GM21526 (cell line): ENCODE data around the gene CBR1.
A peak's percentile ranks its signal among the peaks of the same experiment; 100 is the strongest.
"Not testable (repeated sequence)": the region's sequence is repeated elsewhere in the genome, so short reads cannot be mapped to it uniquely, and the experiment has no call there.

Experiments
- ATAC-seq: cut with Tn5 transposase; IDR thresholded peaks from one replicate; pipeline ENCODE4 v1.9.1; 2021; ENCODE audit warnings: moderate library complexity; ENCODE audit not compliant: unreplicated experiment, low FRiP score

The CBR1 gene

DNA sequence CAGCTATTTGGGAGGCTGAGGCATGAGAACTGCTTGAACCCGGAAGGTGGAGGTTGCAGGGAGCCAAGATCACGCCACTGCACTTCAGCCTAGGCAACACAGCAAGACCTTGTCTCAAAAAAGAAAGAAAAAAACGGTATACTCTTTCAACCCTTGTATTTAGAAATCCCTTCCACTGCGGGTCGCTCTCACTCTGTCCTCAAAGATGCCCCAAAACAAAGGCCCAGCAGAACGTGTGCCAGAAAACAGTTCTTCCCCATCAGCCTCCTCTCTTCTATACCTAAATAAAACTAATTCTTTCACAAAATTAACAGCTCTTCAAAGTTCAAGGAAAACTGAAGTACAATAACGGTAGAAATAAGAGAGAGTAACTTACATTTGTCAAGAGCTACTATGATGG lies 22.7 kb upstream of the CBR1 start:
- no peak for ATAC-seq

DNA sequence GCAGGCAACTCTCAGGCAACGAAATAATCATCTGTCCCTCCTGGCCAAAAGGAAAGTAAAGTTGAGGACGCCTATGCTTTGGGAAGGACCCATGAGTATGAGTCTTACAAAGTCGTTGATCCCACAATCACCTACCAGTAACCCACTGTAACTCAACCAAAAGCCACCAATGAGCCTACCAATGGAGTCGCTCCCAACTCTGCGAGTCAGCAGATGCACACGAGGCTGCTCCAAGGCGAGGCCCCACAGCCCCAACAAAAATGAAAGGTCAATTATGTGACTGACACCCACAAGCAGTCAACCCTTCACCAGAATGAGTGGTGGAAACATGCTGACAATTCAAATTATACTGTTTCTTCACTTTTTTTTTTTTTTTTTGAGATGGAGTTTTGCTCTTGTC lies 21.5 kb upstream of the CBR1 start:
- ATAC-seq, result no peak

- ATAC-seq, result no peak
Measured at GRCh38 chr21:36052860-36053714, 16.7 kb upstream of the CBR1 start.

GRCh38 chr21:36053715-36054062 lies 16.1 kb upstream of the CBR1 start:
- ATAC-seq, result no peak

DNA sequence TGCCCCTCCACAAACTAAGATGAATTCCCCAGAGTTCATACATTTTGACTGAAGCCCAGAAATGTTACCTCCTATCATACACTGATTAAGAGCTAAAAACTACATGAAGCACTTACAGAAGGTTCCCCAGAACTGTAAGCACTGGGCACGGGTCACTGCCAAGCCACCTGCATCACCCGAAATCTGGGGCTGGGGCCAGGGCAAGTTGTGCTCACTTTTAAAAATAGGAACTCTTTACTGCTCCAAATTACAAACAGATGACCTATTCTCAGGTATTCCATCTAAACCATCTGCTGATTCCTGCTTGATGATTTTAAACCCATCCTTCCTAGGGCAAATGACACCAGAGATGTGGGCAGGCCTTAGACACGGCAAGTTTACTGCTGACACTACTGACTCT lies 14.3 kb upstream of the CBR1 start:
- no peak for ATAC-seq

DNA sequence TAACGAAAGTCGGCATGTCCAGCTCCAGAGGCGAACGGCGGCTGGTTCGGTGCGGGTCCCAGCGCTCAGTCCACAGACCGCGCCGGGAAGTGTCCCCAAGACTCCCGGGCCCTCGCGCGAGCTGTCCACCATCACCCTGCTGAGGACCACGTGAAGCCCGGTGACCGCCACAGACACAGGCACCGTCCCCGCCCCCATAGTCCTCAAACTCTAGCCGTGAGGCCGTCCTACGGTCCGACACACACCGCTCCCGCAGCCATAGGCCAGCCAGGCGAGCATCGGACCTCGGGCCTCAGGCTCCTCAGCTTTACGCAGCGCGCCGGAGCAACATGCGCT lies 10.0 kb upstream of the CBR1 start:
- peak; percentile 37 for ATAC-seq

DNA sequence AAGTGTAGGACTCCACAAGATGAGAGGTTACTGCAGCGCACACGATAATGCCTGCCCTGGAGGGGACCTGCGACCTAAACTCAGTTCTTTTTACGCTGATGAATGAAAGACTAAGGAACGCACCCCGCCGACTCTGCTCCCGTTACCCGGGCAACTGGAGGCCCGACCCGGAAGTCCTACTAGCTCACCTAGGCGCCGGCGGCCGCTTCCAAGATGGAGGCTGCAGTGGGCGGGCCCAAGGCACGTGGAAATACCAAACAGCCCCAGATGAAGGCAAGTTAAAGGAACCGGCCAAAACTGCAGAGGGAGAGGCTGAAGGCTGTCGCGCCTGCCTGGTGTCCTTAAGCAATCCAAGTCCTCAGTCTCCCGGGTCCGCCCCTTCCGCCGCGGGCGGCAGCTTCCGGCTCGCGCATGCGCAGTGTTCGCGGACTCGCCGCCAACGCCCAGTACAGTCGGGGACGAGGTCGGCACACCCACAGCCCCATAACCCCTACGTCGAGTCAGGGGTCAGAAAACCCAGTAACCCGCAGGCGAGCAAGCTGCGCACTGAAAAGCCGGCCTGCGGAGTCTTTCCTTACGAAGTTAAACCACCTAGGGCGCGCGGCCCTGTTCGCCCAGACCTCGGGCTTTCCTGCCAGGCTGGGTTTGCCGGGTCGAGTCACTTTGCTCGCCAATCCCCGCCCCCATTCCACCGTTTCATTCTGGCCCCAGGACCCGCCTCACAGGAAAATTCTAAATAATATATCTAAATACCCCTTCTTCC lies 9.5 kb upstream of the CBR1 start, which contains the start of gene SETD4:
TSS of gene SETD4 (minus strand) at position 368 of the 763 bp plus-strand sequence. CDS start 1,638 bp downstream, outside the sequence.
- ATAC-seq, result peak; percentile 84

- ATAC-seq, result no peak
Measured at GRCh38 chr21:36061445-36061844, 8.4 kb upstream of the CBR1 start.

DNA sequence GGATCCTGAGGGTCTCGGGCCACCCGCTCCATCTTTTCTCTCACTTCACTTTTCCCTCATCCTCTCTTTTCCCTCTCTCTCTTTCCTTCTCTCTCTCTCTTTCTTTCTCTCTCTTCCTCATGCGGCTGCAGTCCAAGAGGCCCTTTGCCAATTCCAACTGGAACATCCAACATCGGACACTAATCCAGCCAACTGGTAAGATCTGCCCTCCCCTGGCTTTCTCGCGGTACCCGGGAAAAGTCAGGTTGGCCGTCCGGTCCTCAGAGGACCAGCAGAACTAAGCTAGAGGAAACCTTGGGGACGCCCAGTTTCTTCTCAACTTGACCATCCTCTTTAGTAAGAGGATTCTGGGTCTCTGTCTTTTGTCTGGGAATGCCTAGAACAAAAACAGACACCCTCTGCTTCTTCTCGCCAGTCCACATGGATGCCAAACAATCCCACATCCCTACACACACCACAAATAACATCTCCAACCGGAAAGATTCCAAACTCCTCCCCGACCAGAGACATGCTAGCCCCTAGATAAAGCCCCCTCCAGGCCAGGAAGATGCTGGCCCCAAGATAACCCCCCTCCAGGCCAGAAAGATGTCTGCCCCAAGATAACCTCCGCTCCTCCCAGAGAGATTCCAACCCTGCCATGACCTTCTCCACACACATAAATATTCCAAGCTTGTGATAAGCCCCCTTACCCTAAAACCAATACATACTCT lies 6.3 kb upstream of the CBR1 start:
- ATAC-seq, result no peak

DNA sequence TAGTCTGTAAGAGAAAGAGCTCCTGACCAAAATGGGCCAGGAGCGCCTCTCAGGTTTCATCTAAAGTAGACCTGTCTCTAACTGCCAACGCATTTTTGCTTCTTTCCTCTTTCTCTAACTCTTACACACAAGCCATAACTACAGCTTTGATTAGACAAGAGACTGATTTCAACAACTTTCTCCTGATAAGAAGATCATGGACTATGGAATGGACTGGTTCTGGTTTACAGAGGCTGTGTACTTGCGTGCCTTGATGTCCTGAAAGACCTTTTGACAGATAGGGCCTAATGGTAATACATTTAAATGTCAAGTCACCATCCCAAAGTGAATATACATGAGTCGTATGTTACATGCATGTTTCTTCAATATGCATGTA lies 5.8 kb upstream of the CBR1 start:
- no peak for ATAC-seq

GRCh38 chr21:36065497-36066036 lies 4.3 kb upstream of the CBR1 start:
- ATAC-seq, result no peak

DNA sequence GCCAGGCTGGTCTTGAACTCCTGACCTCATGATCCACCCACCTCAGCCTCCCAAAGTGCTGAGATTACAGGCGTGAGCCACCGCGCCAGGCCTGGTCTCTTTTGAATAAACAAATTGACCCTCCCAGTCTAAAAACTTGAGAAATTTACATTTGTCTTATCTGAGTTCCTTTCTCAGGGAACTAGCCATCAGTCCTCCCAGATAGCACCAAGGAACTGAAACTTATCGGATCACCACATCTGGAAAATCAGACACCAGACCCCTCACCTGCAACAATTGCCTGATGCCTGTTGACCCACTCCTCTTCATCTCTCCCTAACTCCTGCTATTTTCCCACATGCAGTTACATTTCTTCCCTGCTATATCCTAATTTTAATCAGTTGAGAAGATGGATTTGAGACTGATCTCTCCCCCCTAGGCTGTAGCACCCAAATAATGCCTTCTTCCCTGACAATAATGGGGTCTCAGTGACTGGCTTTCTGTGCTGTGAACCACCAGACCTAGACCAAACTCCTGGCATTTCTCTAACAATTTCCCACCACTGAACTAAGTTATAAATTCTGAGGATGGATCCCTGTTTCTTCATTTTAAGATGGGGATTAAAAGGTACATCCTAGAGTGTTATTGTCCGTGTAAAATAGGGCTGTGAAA lies 951 bp upstream of the CBR1 start:
- ATAC-seq, result no peak

DNA sequence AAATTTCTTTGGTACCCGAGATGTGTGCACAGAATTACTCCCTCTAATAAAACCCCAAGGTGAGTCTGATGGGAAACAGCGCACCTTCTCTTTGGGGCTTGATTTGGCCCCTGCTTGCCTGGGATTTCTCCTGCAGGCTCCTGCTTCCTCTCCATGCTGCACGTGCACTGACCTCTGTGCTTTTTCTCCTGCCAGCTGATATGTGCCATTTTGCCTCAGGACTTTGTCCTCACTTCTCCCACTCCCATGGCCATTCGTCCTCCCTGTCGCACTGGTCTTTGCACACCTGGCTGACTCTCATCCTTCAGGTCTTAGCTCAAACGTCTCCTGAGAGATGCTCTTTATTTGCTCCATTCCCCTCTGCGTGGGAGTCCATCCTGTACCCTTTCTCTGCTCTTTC lies 1.2 kb downstream of the CBR1 start:
- no peak for ATAC-seq

DNA sequence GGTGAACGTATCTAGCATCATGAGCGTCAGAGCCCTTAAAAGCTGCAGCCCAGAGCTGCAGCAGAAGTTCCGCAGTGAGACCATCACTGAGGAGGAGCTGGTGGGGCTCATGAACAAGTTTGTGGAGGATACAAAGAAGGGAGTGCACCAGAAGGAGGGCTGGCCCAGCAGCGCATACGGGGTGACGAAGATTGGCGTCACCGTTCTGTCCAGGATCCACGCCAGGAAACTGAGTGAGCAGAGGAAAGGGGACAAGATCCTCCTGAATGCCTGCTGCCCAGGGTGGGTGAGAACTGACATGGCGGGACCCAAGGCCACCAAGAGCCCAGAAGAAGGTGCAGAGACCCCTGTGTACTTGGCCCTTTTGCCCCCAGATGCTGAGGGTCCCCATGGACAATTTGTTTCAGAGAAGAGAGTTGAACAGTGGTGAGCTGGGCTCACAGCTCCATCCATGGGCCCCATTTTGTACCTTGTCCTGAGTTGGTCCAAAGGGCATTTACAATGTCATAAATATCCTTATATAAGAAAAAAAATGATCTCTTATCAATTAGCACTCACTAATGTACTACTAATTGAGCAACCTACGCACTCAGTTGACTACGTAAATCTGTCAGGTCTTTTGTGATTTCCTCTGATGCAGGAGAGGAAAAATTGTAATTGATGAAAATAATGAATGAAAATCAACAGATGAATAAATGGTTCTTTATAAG lies 2.8 kb downstream of the CBR1 start:
- ATAC-seq, result no peak

DNA sequence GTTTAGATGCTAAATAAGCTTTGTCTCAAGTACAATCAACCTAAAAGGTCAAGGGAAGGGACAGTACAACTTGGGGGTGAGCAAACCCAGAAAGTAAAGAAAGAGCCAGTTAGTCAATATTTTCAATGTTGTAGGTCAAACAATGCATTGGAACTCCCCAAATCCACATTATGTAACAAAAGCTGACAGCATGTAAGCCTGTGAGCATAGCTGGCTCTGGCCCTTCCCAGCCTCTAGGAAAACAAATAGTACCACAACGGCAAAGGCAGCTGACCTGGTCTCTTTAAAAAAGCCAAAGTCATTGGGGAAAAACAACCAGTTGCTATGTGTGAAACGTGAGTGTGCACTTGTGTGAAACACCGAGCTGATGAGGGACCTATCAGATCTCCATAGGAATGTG lies 3.4 kb downstream of the CBR1 start:
- ATAC-seq, result no peak

DNA sequence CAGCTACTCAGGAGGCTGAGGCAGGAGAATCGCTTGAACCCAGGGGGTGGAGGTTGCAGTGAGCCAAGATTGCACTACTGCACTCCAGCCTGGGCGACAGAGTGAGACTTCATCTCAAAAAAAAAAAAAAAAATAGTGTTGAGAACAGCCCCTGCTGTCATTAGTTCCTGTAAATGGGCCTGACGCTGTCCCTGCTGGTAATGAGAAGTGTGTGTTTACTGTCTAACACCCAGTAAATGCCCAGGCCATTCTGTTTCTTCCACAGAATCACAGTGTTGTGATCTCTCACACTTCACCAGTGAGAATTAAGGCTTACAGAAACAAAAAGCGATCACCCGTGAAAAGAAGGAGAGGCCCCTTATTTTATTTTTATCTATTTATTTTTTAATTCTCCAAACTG lies 4.1 kb downstream of the CBR1 start:
- ATAC-seq, result not testable (repeated sequence)

DNA sequence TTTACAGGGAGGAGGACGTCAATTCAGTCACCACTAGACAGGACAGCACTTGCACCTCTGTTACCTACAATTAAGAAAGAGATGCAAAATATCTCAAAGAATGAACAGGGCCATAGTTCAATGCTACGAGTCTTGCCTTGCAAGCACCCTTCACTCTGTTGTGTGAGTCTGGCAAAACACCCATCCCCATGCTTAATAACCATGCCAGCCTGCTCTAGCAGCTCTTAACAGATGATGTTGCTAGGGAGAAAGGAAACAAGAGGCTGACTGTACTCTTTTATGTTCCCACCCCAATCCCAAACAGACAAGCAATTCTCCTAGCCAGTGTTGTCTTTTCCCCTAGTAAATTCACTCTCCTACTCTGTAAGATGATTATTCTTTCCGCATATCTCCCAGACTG lies 5.3 kb downstream of the CBR1 start:
- no peak for ATAC-seq

- ATAC-seq, result no peak
Measured at GRCh38 chr21:36075953-36076352, 6.1 kb downstream of the CBR1 start.

GRCh38 chr21:36076878-36077655 lies 7.2 kb downstream of the CBR1 start:
- no peak for ATAC-seq
